CD14-positive monocyte (primary cell): ENCODE measurements around the gene DLG4. TPM values are rescaled to one million over a fixed set of nuclear protein-coding genes. Genes with fewer than 3 reads are reported as not detected.
A peak's percentile ranks its signal among the peaks of the same experiment; 100 is the strongest.

ENCODE experiments used
- DNase-seq, 3 donors: peaks; one replicate each; pipeline ENCODE4 v3.0.0-alpha.2; 2011 to 2022
- H2AFZ ChIP-seq: 2 replicates; pipeline ENCODE4 v1.6.0; 2012; ENCODE audit warnings: mild to moderate bottlenecking, low read depth, low read length, inconsistent platforms; ENCODE audit not compliant: insufficient read depth, poor library complexity, severe bottlenecking
- H3K27ac ChIP-seq, 2 donors: 1 replicate in 1 of 2; 2 replicates in 1 of 2; pipeline ENCODE4 v1.5.1; 2012 to 2013; ENCODE audit warnings: low read length in 2 of 2, control low read depth in 1 of 2, inconsistent platforms in 1 of 2, low read depth in 1 of 2, mild to moderate bottlenecking in 1 of 2
- H3K27me3 ChIP-seq, 2 donors: one replicate each; pipeline versions ENCODE4 v1.6.0 to v1.6.1; 2011 to 2013; ENCODE audit warnings: low read length in 2 of 2; ENCODE audit not compliant: control insufficient read depth in 2 of 2, insufficient read depth in 2 of 2
- H3K36me3 ChIP-seq, 2 donors: replicated peaks in 1 of 2; 1 replicate in 1 of 2; 2 replicates in 1 of 2; pipeline versions ENCODE4 v1.5.1 to v1.6.1; 2012 to 2013; ENCODE audit warnings: low read length in 2 of 2, control low read depth in 1 of 2, inconsistent platforms in 1 of 2, mild to moderate bottlenecking in 1 of 2; ENCODE audit not compliant: insufficient read depth in 2 of 2, control insufficient read depth in 1 of 2
- H3K4me1 ChIP-seq, 2 donors: 1 replicate in 1 of 2; 2 replicates in 1 of 2; pipeline versions ENCODE4 v1.5.1 to v1.6.1; 2012 to 2013; ENCODE audit warnings: low read length in 2 of 2, control low read depth in 1 of 2, inconsistent platforms in 1 of 2, mild to moderate bottlenecking in 1 of 2, moderate library complexity in 1 of 2; ENCODE audit not compliant: insufficient read depth in 2 of 2, control insufficient read depth in 1 of 2
- H3K4me2 ChIP-seq: replicated peaks from 2 replicates; pipeline ENCODE3; 2012; ENCODE audit warnings: low read length, moderate library complexity, mild to moderate bottlenecking; ENCODE audit not compliant: poor library complexity, severe bottlenecking; ENCODE audit errors: extremely low read depth
- H3K4me3 ChIP-seq, 3 experiments: fragments of 200-600 bp in 1 of 3; sonication (generic) in 1 of 3; replicated peaks in 1 of 3; 1 replicate in 2 of 3; 2 replicates in 1 of 3; pipeline ENCODE4 v1.5.1; 2011 to 2013; ENCODE audit warnings: low read length in 3 of 3, mild to moderate bottlenecking in 3 of 3, control low read depth in 2 of 3, low read depth in 2 of 3, inconsistent platforms in 1 of 3, moderate library complexity in 1 of 3
- H3K79me2 ChIP-seq: 2 replicates; pipeline ENCODE4 v1.6.0; 2012; ENCODE audit warnings: mild to moderate bottlenecking, control low read depth, inconsistent platforms, low read length, moderate library complexity; ENCODE audit not compliant: insufficient read depth
- H3K9ac ChIP-seq: 2 replicates; pipeline ENCODE4 v1.6.0; 2017; ENCODE audit warnings: low read length, mild to moderate bottlenecking; ENCODE audit not compliant: insufficient read depth, poor library complexity, severe bottlenecking
- H3K9me3 ChIP-seq, 2 donors: replicated peaks in 1 of 2; 1 replicate in 1 of 2; 2 replicates in 1 of 2; pipeline versions ENCODE4 v1.5.1 to v1.6.1; 2012 to 2013; ENCODE audit warnings: low read length in 2 of 2, control low read depth in 1 of 2; ENCODE audit not compliant: control insufficient read depth in 1 of 2, insufficient read depth in 1 of 2
- H4K20me1 ChIP-seq: 2 replicates; pipeline ENCODE4 v1.6.0; 2012; ENCODE audit warnings: mild to moderate bottlenecking, low read length, control low read depth, moderate library complexity; ENCODE audit not compliant: insufficient read depth
- H3K27ac Mint-ChIP-seq, 7 donors: one replicate each; pipeline ENCODE4 v1.8.0; 2020; ENCODE audit warnings: mild to moderate bottlenecking in 7 of 7, mixed read lengths in 7 of 7, moderate library complexity in 6 of 7, inconsistent platforms in 2 of 7
- H3K27me3 Mint-ChIP-seq, 3 donors: one replicate each; pipeline ENCODE4 v1.8.0; 2021 to 2022; ENCODE audit warnings: low read depth in 3 of 3, mild to moderate bottlenecking in 3 of 3, mixed read lengths in 3 of 3, moderate library complexity in 3 of 3, inconsistent platforms in 1 of 3
- H3K36me3 Mint-ChIP-seq, 2 donors: one replicate each; pipeline ENCODE4 v1.8.0; 2020; ENCODE audit warnings: mixed read lengths in 2 of 2, inconsistent platforms in 1 of 2, mild to moderate bottlenecking in 1 of 2
- H3K4me1 Mint-ChIP-seq: one replicate; pipeline ENCODE4 v1.8.0; 2020; ENCODE audit warnings: mild to moderate bottlenecking, mixed read lengths
- H3K4me3 Mint-ChIP-seq, 2 donors: one replicate each; pipeline ENCODE4 v1.8.0; 2020; ENCODE audit warnings: mild to moderate bottlenecking in 2 of 2, mixed read lengths in 2 of 2, moderate library complexity in 1 of 2
- H3K9me3 Mint-ChIP-seq, 7 donors: one replicate each; pipeline ENCODE4 v1.8.0; 2020 to 2022; ENCODE audit warnings: mixed read lengths in 7 of 7, mild to moderate bottlenecking in 6 of 7, moderate library complexity in 6 of 7, inconsistent platforms in 2 of 7
- CTCF ChIP-seq: fragments of 200-600 bp; IDR thresholded peaks from one replicate; pipeline ENCODE4 v1.8.0; 2022; ENCODE audit warnings: antibody characterized with exemption, mild to moderate bottlenecking
- WGBS: methylation state at CpG from one replicate; pipeline ENCODE4 v1.1.5; 2013; ENCODE audit warnings: missing lambda C conversion rate; ENCODE audit not compliant: insufficient coverage; 5-methylcytosine and 5-hydroxymethylcytosine counted together
- intact Hi-C, 2 donors: fragments of 100-400 bp; cut with micrococcal nuclease; formaldehyde crosslinking; loops; one replicate each; pipeline versions ENCODE4 v1.15.0 to v1.15.1; 2023
- polyA plus RNA-seq, 3 donors: library from polyadenylated mRNA; depleted of rRNA in 1 of 3; unstranded in 2 of 3; stranded (reverse) in 1 of 3; fragments of 300-500 nt in 2 of 3; fragments of >200 nt in 1 of 3; fragmentation: Illumina TruSeq in 2 of 3; gene quantifications; 1 replicate in 2 of 3; 2 replicates in 1 of 3; pipeline ENCODE4 v1.2.3, GENCODE V29; 2012 to 2021

DLG4 gene
- polyA plus RNA-seq, 3 donors, result 0.37 to 42.6 (median 0.39) TPM

- intact Hi-C loops, result no loop called here
- TF ChIP-seq CTCF, result no peak
- DNase-seq, result peak; percentile 71 to 86 (median 84)
- no CpG with 5 or more reads among the region's 4 CpGs for WGBS
- Mint-ChIP-seq H3K36me3 (peaks cover 37 to 59% of the 10 kb centered on the region in 2 donors), H3K27me3 (peaks cover 0 to 3% (median 0%) of the 10 kb centered on the region in 3 donors), H3K4me3 (peak overlapping the region; percentile 98 to 99), H3K27ac (peak overlapping the region; percentile 99 to 100 (median 100)), H3K4me1 (peaks cover 47% of the 10 kb centered on the region), H3K9me3 (peaks cover 0 to 4% (median 0%) of the 10 kb centered on the region in 7 donors)
- Histone ChIP-seq H3K27me3 (no peaks in the 10 kb centered on the region), H3K27ac (peak overlapping the region; percentile 99 to 100), H3K79me2 (peaks cover 68% of the 10 kb centered on the region), H3K4me3 (peak overlapping the region; percentile 95 to 100 (median 98)), H4K20me1 (peaks cover 34% of the 10 kb centered on the region), H3K4me2 (peak overlapping the region; percentile 100), H3K36me3 (peaks cover 32 to 34% of the 10 kb centered on the region in 2 donors), H3K4me1 (peaks cover 45 to 54% of the 10 kb centered on the region in 2 donors), H2AFZ (no peak overlapping the region), H3K9ac (peak overlapping the region; percentile 100), H3K9me3 (no peaks in the 10 kb centered on the region)
These were observed 20.7 kb upstream of the DLG4 start for GRCh38 chr17:7240375-7240774.

- Mint-ChIP-seq H3K9me3 (peaks cover 0 to 4% (median 0%) of the 10 kb centered on the region in 7 donors), H3K27ac (peak within 1 kb of the TSS; percentile 99 to 100 (median 100)), H3K4me3 (peak within 1 kb of the TSS; percentile 98 to 99), H3K4me1 (peaks cover 57% of the 10 kb centered on the region), H3K27me3 (peaks cover 0 to 5% (median 0%) of the 10 kb centered on the region in 3 donors), H3K36me3 (peaks cover 37 to 56% of the 10 kb centered on the region in 2 donors)
- Histone ChIP-seq H2AFZ (peak within 1 kb of the TSS; percentile 40), H3K27ac (peak within 1 kb of the TSS; percentile 64 to 100), H3K36me3 (peaks cover 28 to 31% of the 10 kb centered on the region in 2 donors), H3K9me3 (no peaks in the 10 kb centered on the region), H3K4me3 (peak within 1 kb of the TSS; percentile 95 to 100 (median 98)), H3K9ac (peak within 1 kb of the TSS; percentile 100), H4K20me1 (peaks cover 42% of the 10 kb centered on the region), H3K27me3 (no peaks in the 10 kb centered on the region), H3K79me2 (peaks cover 63% of the 10 kb centered on the region), H3K4me2 (peak within 1 kb of the TSS; percentile 100), H3K4me1 (peaks cover 54 to 64% of the 10 kb centered on the region in 2 donors)
- peak; percentile 98 to 99 (median 99) for DNase-seq
- no peak for TF ChIP-seq CTCF
- intact Hi-C loops, result loop anchor here (5.0 to 10.0 kb wide), 2 partner anchors 68 to 245 kb away; partner anchors contain the start of genes EIF5A (in 2 of the 2), POLR2A (in 1 of the 2) and SLC35G6 (in 1 of the 2)
- under 1% methylated on average over 49 of the region's 72 CpGs for WGBS
These were observed 19.7 kb upstream of the DLG4 start, which contains the start of gene PHF23 for GRCh38 chr17:7239091-7240027. Gene PHF23 (minus strand): TSS chr17:7239457. CDS start chr17:7239279, 178 bp downstream.
